B cell (primary cell): ENCODE results near the gene MRC2. TPM values are rescaled to one million over a fixed set of nuclear protein-coding genes. Genes with fewer than 3 reads are reported as not detected.

Experiments used
- ATAC-seq: fragments of 200-7000 bp; cut with Tn5 transposase; one replicate; pipeline ENCODE4 v1.10.0; 2021; ENCODE audit warnings: low read depth, mild to moderate bottlenecking, moderate number of reproducible peaks, moderate library complexity
- CTCF ChIA-PET: fragments of 350-600 bp; sonication (Branson Sonifier 250); formaldehyde crosslinking; loops from one replicate; lab custom pipeline; 2021; ENCODE audit warnings: antibody characterized with exemption, inconsistent platforms; lab: Charles Lee
- POLR2A ChIA-PET: fragments of 350-600 bp; sonication (Branson Sonifier 250); formaldehyde crosslinking; loops from one replicate; lab custom pipeline; 2021; ENCODE audit warnings: antibody characterized with exemption; lab: Charles Lee
- DNase-seq: peaks from one replicate; pipeline ENCODE4 v3.0.0; 2013
- H2AFZ ChIP-seq: 2 replicates; pipeline ENCODE4 v1.6.1; 2012; ENCODE audit warnings: mild to moderate bottlenecking, low read depth, low read length; ENCODE audit not compliant: insufficient read depth, poor library complexity, severe bottlenecking
- H3K27ac ChIP-seq, 2 donors: 1 replicate in 1 of 2; 2 replicates in 1 of 2; pipeline ENCODE4 v1.5.1; 2012 to 2013; ENCODE audit warnings: low read length in 2 of 2, mild to moderate bottlenecking in 2 of 2, moderate library complexity in 1 of 2
- H3K27me3 ChIP-seq, 4 experiments: fragments of 200-600 bp in 1 of 4; sonication (generic) in 1 of 4; replicated peaks in 1 of 4; 1 replicate in 2 of 4; 2 replicates in 2 of 4; pipeline versions ENCODE4 v1.6.1 to v1.7.0; 2013 to 2016; ENCODE audit warnings: low read length in 3 of 4, mild to moderate bottlenecking in 2 of 4, mixed read lengths in 1 of 4, moderate library complexity in 1 of 4; ENCODE audit not compliant: insufficient read depth in 4 of 4, control insufficient read depth in 3 of 4; ENCODE audit errors: control extremely low read depth in 1 of 4
- H3K36me3 ChIP-seq, 2 experiments: replicated peaks in 1 of 2; 1 replicate in 1 of 2; 2 replicates in 1 of 2; pipeline versions ENCODE4 v1.6.1 to v1.7.1; 2013; ENCODE audit warnings: low read length in 1 of 2; ENCODE audit not compliant: insufficient read depth in 2 of 2, control insufficient read depth in 1 of 2; ENCODE audit errors: control extremely low read depth in 1 of 2, extremely low read depth in 1 of 2
- H3K4me1 ChIP-seq, 2 donors: fragments of 200-600 bp in 1 of 2; sonication (generic) in 1 of 2; 1 replicate in 1 of 2; 2 replicates in 1 of 2; pipeline versions ENCODE4 v1.5.1 to v1.6.1; 2013 to 2017; ENCODE audit warnings: low read length in 2 of 2; ENCODE audit not compliant: control insufficient read depth in 2 of 2, insufficient read depth in 2 of 2
- H3K4me2 ChIP-seq: replicated peaks from 2 replicates; pipeline ENCODE3; 2012; ENCODE audit warnings: mild to moderate bottlenecking, low read depth, low read length; ENCODE audit not compliant: poor library complexity, severe bottlenecking
- H3K4me3 ChIP-seq, 5 experiments: fragments of 200-600 bp in 1 of 5; sonication (generic) in 1 of 5; 1 replicate in 3 of 5; 2 replicates in 2 of 5; pipeline versions ENCODE4 v1.5.1 to v1.7.0; 2011 to 2016; ENCODE audit warnings: low read length in 4 of 5, mild to moderate bottlenecking in 4 of 5, low read depth in 2 of 5, control low read depth in 1 of 5, moderate library complexity in 1 of 5; ENCODE audit not compliant: insufficient read depth in 1 of 5; ENCODE audit errors: control extremely low read depth in 1 of 5, extremely low read depth in 1 of 5
- H3K79me2 ChIP-seq: fragments of 200-600 bp; sonication (generic); one replicate; pipeline ENCODE4 v1.6.0; 2016; ENCODE audit warnings: low read length; ENCODE audit not compliant: control insufficient read depth, insufficient read depth
- H3K9ac ChIP-seq: fragments of 200-600 bp; sonication (generic); 2 replicates; pipeline ENCODE4 v1.6.1; 2017; ENCODE audit warnings: mild to moderate bottlenecking, low read length, moderate library complexity
- H3K9me3 ChIP-seq, 3 donors: one replicate each; pipeline versions ENCODE4 v1.6.1 to v1.7.1; 2013; ENCODE audit warnings: low read length in 2 of 3; ENCODE audit not compliant: control insufficient read depth in 2 of 3, insufficient read depth in 1 of 3; ENCODE audit errors: control extremely low read depth in 1 of 3
- H4K20me1 ChIP-seq: 2 replicates; pipeline ENCODE4 v1.6.0; 2012; ENCODE audit warnings: mild to moderate bottlenecking, low read length; ENCODE audit not compliant: insufficient read depth, control insufficient read depth, poor library complexity, severe bottlenecking
- H3K27ac Mint-ChIP-seq: one replicate; pipeline ENCODE4 v1.8.0; 2021; ENCODE audit warnings: mixed read lengths
- H3K27me3 Mint-ChIP-seq: one replicate; pipeline ENCODE4 v1.8.0; 2021; ENCODE audit warnings: mixed read lengths
- H3K4me1 Mint-ChIP-seq: one replicate; pipeline ENCODE4 v1.8.0; 2021; ENCODE audit warnings: mixed read lengths
- H3K4me3 Mint-ChIP-seq: one replicate; pipeline ENCODE4 v1.8.0; 2021; ENCODE audit warnings: mixed read lengths
- H3K9me3 Mint-ChIP-seq: one replicate; pipeline ENCODE4 v1.8.0; 2022; ENCODE audit warnings: mixed read lengths; ENCODE audit not compliant: insufficient read depth
- CTCF ChIP-seq: fragments of 200-600 bp; IDR thresholded peaks from one replicate; pipeline ENCODE4 v1.8.0; 2022; ENCODE audit warnings: antibody characterized with exemption, mild to moderate bottlenecking
- EZH2 ChIP-seq: IDR thresholded peaks from 2 replicates; pipeline ENCODE4 v1.6.1; 2012; ENCODE audit warnings: borderline replicate concordance, low read depth, mild to moderate bottlenecking, moderate library complexity, low read length; ENCODE audit not compliant: insufficient read depth, poor library complexity, severe bottlenecking
- WGBS: methylation state at CpG from one replicate; pipeline ENCODE4 v1.1.5; 2013; ENCODE audit warnings: missing lambda C conversion rate; ENCODE audit not compliant: insufficient coverage; 5-methylcytosine and 5-hydroxymethylcytosine counted together
- intact Hi-C: fragments of 100-400 bp; cut with micrococcal nuclease; formaldehyde crosslinking; loops from one replicate; pipeline ENCODE4 v1.10.0; 2022
- polyA plus RNA-seq: library from polyadenylated mRNA; depleted of rRNA; stranded (reverse); fragments of >200 nt; gene quantifications from 2 replicates; pipeline ENCODE4 v1.2.3, GENCODE V29; 2012
- total RNA-seq, 2 donors: library from RNA; stranded (reverse); fragments of 120-200 nt in 1 of 2; gene quantifications; 1 replicate in 1 of 2; 2 replicates in 1 of 2; pipeline versions ENCODE4 v1.2.3 to v1.2.4, GENCODE V29; 2013 to 2022

Gene MRC2
- total and polyA plus RNA-seq, 2 donors (not counting 1 experiment from before 2014, with no cell fraction given): 0.09 to 0.34 TPM

- Mint-ChIP-seq H3K27ac (no peak overlapping the region), H3K4me3 (no peak overlapping the region), H3K27me3 (peaks cover 8% of the 10 kb centered on the region), H3K4me1 (peaks cover 17% of the 10 kb centered on the region), H3K9me3 (no peaks in the 10 kb centered on the region)
- DNase-seq: no peak
- TF ChIP-seq CTCF (no peak), EZH2 (no peak)
- intact Hi-C loops: no loop called here
- H3K4me1 ChIP-seq: peaks cover 8 to 20% of the 10 kb centered on the region in 2 donors
- ChIA-PET POLR2A (no interaction called here), CTCF (no interaction called here)
- no peak overlapping the region for H3K4me2 ChIP-seq
- no peaks in the 10 kb centered on the region for H4K20me1 ChIP-seq
- no peak overlapping the region for H3K27ac ChIP-seq
- H3K36me3 ChIP-seq: no peaks in the 10 kb centered on the region
- H2AFZ ChIP-seq: no peak overlapping the region
- H3K27me3 ChIP-seq: no peaks in the 10 kb centered on the region
- H3K79me2 ChIP-seq: no peaks in the 10 kb centered on the region
- H3K9me3 ChIP-seq: no peaks in the 10 kb centered on the region
- 89% methylated on average over 5 of the region's 6 CpGs for WGBS
- ATAC-seq: no peak
- no peak overlapping the region for H3K4me3 ChIP-seq
- no peak overlapping the region for H3K9ac ChIP-seq
Measured at GRCh38 chr17:62717589-62717855, 90.1 kb downstream of the MRC2 start.

- Histone ChIP-seq H4K20me1 (no peaks in the 10 kb centered on the region), H3K4me3 (no peak overlapping the region), H3K27me3 (no peaks in the 10 kb centered on the region), H3K4me2 (no peak overlapping the region), H3K9ac (no peak overlapping the region), H3K36me3 (no peaks in the 10 kb centered on the region), H3K27ac (no peak overlapping the region), H3K79me2 (no peaks in the 10 kb centered on the region), H2AFZ (no peak overlapping the region), H3K9me3 (no peaks in the 10 kb centered on the region), H3K4me1 (peaks cover 8 to 20% of the 10 kb centered on the region in 2 donors)
- ATAC-seq (no peak), DNase-seq (no peak)
- H3K27me3 Mint-ChIP-seq: peaks cover 8% of the 10 kb centered on the region
- H3K4me3 Mint-ChIP-seq: no peak overlapping the region
- H3K4me1 Mint-ChIP-seq: peaks cover 17% of the 10 kb centered on the region
- TF ChIP-seq CTCF: no peak
- ChIA-PET CTCF (no interaction called here), POLR2A (no interaction called here)
- H3K27ac Mint-ChIP-seq: no peak overlapping the region
- intact Hi-C loops: no loop called here
- 56% methylated on average over 6 of the region's 8 CpGs for WGBS
- H3K9me3 Mint-ChIP-seq: no peaks in the 10 kb centered on the region
Measured at GRCh38 chr17:62717889-62718288, 90.4 kb downstream of the MRC2 start.
